ENCODE results near the gene MS4A3. TPM values are rescaled to one million over a fixed set of nuclear protein-coding genes. Genes with fewer than 3 reads are reported as not detected.
"Not testable (repeated sequence)": the region's sequence is repeated elsewhere in the genome, so short reads cannot be mapped to it uniquely, and the experiment has no call there.

MS4A3 gene
- polyA plus RNA-seq: under 1 TPM in 1 of 3 donors, not detected in 2; 0.71 TPM

GRCh38 chr11:60056349-60056969, at the start of gene MS4A3:
MS4A3 (plus strand) TSS chr11:60056665; CDS start chr11:60061161, 4,496 bp downstream.
- Mint-ChIP-seq H3K36me3 (no peaks in the 10 kb centered on the region), H3K4me1 (no peaks in the 10 kb centered on the region), H3K9me3 (peaks cover 0 to 3% (median 0%) of the 10 kb centered on the region in 6 donors), H3K27ac (no peak within 1 kb of the TSS), H3K27me3 (ENCODE audit: low read depth in 3 of 3) (peaks cover 0 to 1% (median 0%) of the 10 kb centered on the region in 3 donors), H3K4me3 (no peak within 1 kb of the TSS)
- no peak for DNase-seq

- Mint-ChIP-seq H3K36me3 (no peaks in the 10 kb centered on the region), H3K27me3 (ENCODE audit: low read depth in 3 of 3) (peaks cover 0 to 4% (median 2%) of the 10 kb centered on the region in 3 donors), H3K4me1 (no peaks in the 10 kb centered on the region), H3K27ac (no peak within 1 kb of the TSS), H3K9me3 (peaks cover 0 to 2% (median 0%) of the 10 kb centered on the region in 6 donors), H3K4me3 (no peak within 1 kb of the TSS)
- DNase-seq: no peak
These were observed 39.6 kb upstream of the MS4A3 start, which contains the start of gene OOSP4B for GRCh38 chr11:60016881-60017280. OOSP4B (plus strand) TSS chr11:60017181.

GRCh38 chr11:60018058-60018457, 38.4 kb upstream of the MS4A3 start:
- DNase-seq: no peak
- Mint-ChIP-seq H3K27ac (no peak overlapping the region), H3K4me1 (no peaks in the 10 kb centered on the region), H3K9me3 (no peaks in the 10 kb centered on the region), H3K36me3 (no peaks in the 10 kb centered on the region), H3K27me3 (ENCODE audit: low read depth in 3 of 3) (peaks cover 0 to 4% (median 2%) of the 10 kb centered on the region in 3 donors), H3K4me3 (no peak overlapping the region)

GRCh38 chr11:60020376-60020775, 36.1 kb upstream of the MS4A3 start:
- H3K36me3 Mint-ChIP-seq; H3K27me3 Mint-ChIP-seq (ENCODE audit: low read depth in 3 of 3); H3K27ac Mint-ChIP-seq; DNase-seq; H3K4me3 Mint-ChIP-seq; H3K4me1 Mint-ChIP-seq; H3K9me3 Mint-ChIP-seq: not testable (repeated sequence)

GRCh38 chr11:60029015-60029632, 27.3 kb upstream of the MS4A3 start:
- Mint-ChIP-seq H3K4me1 (no peaks in the 10 kb centered on the region), H3K27ac (no peak overlapping the region), H3K36me3 (no peaks in the 10 kb centered on the region)

GRCh38 chr11:60040109-60040508, 16.4 kb upstream of the MS4A3 start, which contains the start of gene OOSP2:
OOSP2 (plus strand) TSS chr11:60040409; CDS start chr11:60040460, 51 bp downstream.
- no peaks in the 10 kb centered on the region for H3K9me3 Mint-ChIP-seq
- H3K27me3 Mint-ChIP-seq (ENCODE audit: low read depth in 3 of 3): peaks cover 0 to 2% (median 0%) of the 10 kb centered on the region in 3 donors
- H3K27ac Mint-ChIP-seq: no peak within 1 kb of the TSS
- H3K36me3 Mint-ChIP-seq: no peaks in the 10 kb centered on the region
- no peak within 1 kb of the TSS for H3K4me3 Mint-ChIP-seq
- DNase-seq: no peak
- H3K4me1 Mint-ChIP-seq: no peaks in the 10 kb centered on the region

More at GRCh38 chr11:60029015-60029632, 27.3 kb upstream of the MS4A3 start:
- H3K9me3 Mint-ChIP-seq: no peaks in the 10 kb centered on the region
- H3K4me3 Mint-ChIP-seq: no peak overlapping the region
- no peak for DNase-seq
- peaks cover 0 to 4% (median 2%) of the 10 kb centered on the region in 3 donors for H3K27me3 Mint-ChIP-seq (ENCODE audit: low read depth in 3 of 3)

GRCh38 chr11:60050422-60050821, 6.0 kb upstream of the MS4A3 start:
- H3K27me3 Mint-ChIP-seq (ENCODE audit: low read depth in 3 of 3); H3K36me3 Mint-ChIP-seq; H3K4me1 Mint-ChIP-seq; H3K9me3 Mint-ChIP-seq; H3K4me3 Mint-ChIP-seq; H3K27ac Mint-ChIP-seq; DNase-seq: not testable (repeated sequence)

- not testable (repeated sequence) for H3K4me1 Mint-ChIP-seq; H3K36me3 Mint-ChIP-seq; H3K27me3 Mint-ChIP-seq (ENCODE audit: low read depth in 3 of 3); H3K4me3 Mint-ChIP-seq; H3K9me3 Mint-ChIP-seq; H3K27ac Mint-ChIP-seq; DNase-seq
These were observed 5.6 kb upstream of the MS4A3 start for GRCh38 chr11:60050839-60051238.

- Mint-ChIP-seq H3K4me1 (no peaks in the 10 kb centered on the region), H3K27me3 (ENCODE audit: low read depth in 3 of 3) (peaks cover 0 to 3% (median 0%) of the 10 kb centered on the region in 3 donors), H3K9me3 (peaks cover 0 to 3% (median 0%) of the 10 kb centered on the region in 6 donors), H3K27ac (no peak overlapping the region), H3K36me3 (no peaks in the 10 kb centered on the region), H3K4me3 (no peak overlapping the region)
- no peak for DNase-seq
These were observed 2.6 kb downstream of the MS4A3 start for GRCh38 chr11:60059052-60059451.

- DNase-seq: no peak
- H3K36me3 Mint-ChIP-seq: no peaks in the 10 kb centered on the region
- peaks cover 0 to 3% (median 0%) of the 10 kb centered on the region in 6 donors for H3K9me3 Mint-ChIP-seq
- H3K4me1 Mint-ChIP-seq: no peaks in the 10 kb centered on the region
- H3K4me3 Mint-ChIP-seq: no peak overlapping the region
- H3K27ac Mint-ChIP-seq: no peak overlapping the region
- H3K27me3 Mint-ChIP-seq (ENCODE audit: low read depth in 3 of 3): peaks cover 0 to 3% (median 0%) of the 10 kb centered on the region in 3 donors
These were observed 3.2 kb downstream of the MS4A3 start for GRCh38 chr11:60059521-60060240.

GRCh38 chr11:60064111-60064510, 7.6 kb downstream of the MS4A3 start:
- H3K27ac Mint-ChIP-seq: no peak overlapping the region
- no peaks in the 10 kb centered on the region for H3K4me1 Mint-ChIP-seq
- no peak overlapping the region for H3K4me3 Mint-ChIP-seq
- H3K9me3 Mint-ChIP-seq: peaks cover 0 to 3% (median 0%) of the 10 kb centered on the region in 6 donors
- peaks cover 0 to 3% (median 0%) of the 10 kb centered on the region in 3 donors for H3K27me3 Mint-ChIP-seq (ENCODE audit: low read depth in 3 of 3)
- DNase-seq: no peak
- H3K36me3 Mint-ChIP-seq: no peaks in the 10 kb centered on the region

GRCh38 chr11:60065801-60066200, 9.3 kb downstream of the MS4A3 start:
- no peak overlapping the region for H3K4me3 Mint-ChIP-seq
- H3K27ac Mint-ChIP-seq: no peak overlapping the region
- H3K36me3 Mint-ChIP-seq: no peaks in the 10 kb centered on the region
- H3K4me1 Mint-ChIP-seq: no peaks in the 10 kb centered on the region
- DNase-seq: no peak
- H3K9me3 Mint-ChIP-seq: no peaks in the 10 kb centered on the region
- H3K27me3 Mint-ChIP-seq (ENCODE audit: low read depth in 3 of 3): peaks cover 0 to 6% (median 0%) of the 10 kb centered on the region in 3 donors

- no peak for DNase-seq
- H3K9me3 Mint-ChIP-seq: peaks cover 0 to 1% (median 0%) of the 10 kb centered on the region in 6 donors
- no peaks in the 10 kb centered on the region for H3K36me3 Mint-ChIP-seq
- H3K4me3 Mint-ChIP-seq: no peak overlapping the region
- peaks cover 0 to 2% (median 0%) of the 10 kb centered on the region in 3 donors for H3K27me3 Mint-ChIP-seq (ENCODE audit: low read depth in 3 of 3)
- H3K27ac Mint-ChIP-seq: no peak overlapping the region
- no peaks in the 10 kb centered on the region for H3K4me1 Mint-ChIP-seq
These were observed 13.0 kb downstream of the MS4A3 start for GRCh38 chr11:60069450-60069849.

- H3K9me3 Mint-ChIP-seq; H3K4me1 Mint-ChIP-seq; H3K27ac Mint-ChIP-seq; H3K27me3 Mint-ChIP-seq (ENCODE audit: low read depth in 3 of 3); H3K36me3 Mint-ChIP-seq; H3K4me3 Mint-ChIP-seq; DNase-seq: not testable (repeated sequence)
These were observed 15.2 kb downstream of the MS4A3 start for GRCh38 chr11:60071644-60072043.

Measured in immature natural killer cell (primary cell).